Keratinocyte (primary cell): Measurements from ENCODE around the gene CLCA1. TPM values are rescaled to one million over a fixed set of nuclear protein-coding genes. Genes with fewer than 3 reads are reported as not detected.

Source experiments
- DNase-seq: peaks from one replicate; pipeline ENCODE4 v3.0.0-alpha.2; 2011; ENCODE audit warnings: low read depth, missing footprints, low spot score
- FAIRE-seq: peaks from 2 replicates; lab custom pipeline; 2011; peaks lifted over from hg19 to GRCh38; lab: Jason Lieb, UNC
- H2AFZ ChIP-seq: 2 replicates; pipeline ENCODE4 v1.6.0; 2012; ENCODE audit warnings: low read length, control low read depth, inconsistent platforms; ENCODE audit not compliant: control insufficient read depth
- H3K27ac ChIP-seq: 2 replicates; pipeline ENCODE4 v1.5.1; 2011; ENCODE audit warnings: low read length; ENCODE audit not compliant: control insufficient read depth, insufficient read depth
- H3K27me3 ChIP-seq: 3 replicates; pipeline ENCODE4 v1.6.0; 2011; ENCODE audit warnings: low read length; ENCODE audit not compliant: control insufficient read depth, insufficient read depth; ENCODE audit errors: extremely low read depth
- H3K36me3 ChIP-seq, 2 experiments: 2 replicates in 1 of 2; 3 replicates in 1 of 2; pipeline ENCODE4 v1.5.1; 2011; ENCODE audit warnings: low read length in 2 of 2, mild to moderate bottlenecking in 1 of 2; ENCODE audit not compliant: control insufficient read depth in 2 of 2, insufficient read depth in 2 of 2; ENCODE audit errors: extremely low read depth in 1 of 2
- H3K4me1 ChIP-seq: 3 replicates; pipeline ENCODE4 v1.5.1; 2011; ENCODE audit warnings: low read length; ENCODE audit not compliant: control insufficient read depth, insufficient read depth; ENCODE audit errors: extremely low read depth
- H3K4me2 ChIP-seq: 3 replicates; pipeline ENCODE4 v1.6.0; 2011; ENCODE audit warnings: low read depth, low read length; ENCODE audit not compliant: control insufficient read depth, insufficient read depth; ENCODE audit errors: extremely low read depth
- H3K4me3 ChIP-seq, 3 experiments: fragments of 200-600 bp in 1 of 3; sonication (generic) in 1 of 3; 2 replicates in 2 of 3; 3 replicates in 1 of 3; pipeline ENCODE4 v1.5.1; 2011 to 2016; ENCODE audit warnings: low read length in 3 of 3, mild to moderate bottlenecking in 3 of 3, control low read depth in 2 of 3, inconsistent platforms in 1 of 3, low read depth in 1 of 3, mixed read lengths in 1 of 3, mixed run types in 1 of 3, moderate library complexity in 1 of 3; ENCODE audit not compliant: control insufficient read depth in 2 of 3, insufficient read depth in 2 of 3; ENCODE audit errors: extremely low read depth in 1 of 3
- H3K79me2 ChIP-seq: 2 replicates; pipeline ENCODE4 v1.6.0; 2012; ENCODE audit warnings: low read length; ENCODE audit not compliant: control insufficient read depth, insufficient read depth
- H3K9ac ChIP-seq: 3 replicates; pipeline ENCODE4 v1.6.0; 2011; ENCODE audit warnings: low read length; ENCODE audit not compliant: control insufficient read depth, insufficient read depth; ENCODE audit errors: extremely low read depth
- H3K9me1 ChIP-seq: 3 replicates; pipeline ENCODE4 v1.6.0; 2011; ENCODE audit warnings: low read length; ENCODE audit not compliant: control insufficient read depth, insufficient read depth; ENCODE audit errors: extremely low read depth
- H3K9me3 ChIP-seq: 2 replicates; pipeline ENCODE4 v1.5.1; 2012; ENCODE audit warnings: low read depth, low read length; ENCODE audit not compliant: control insufficient read depth
- H4K20me1 ChIP-seq: 3 replicates; pipeline ENCODE4 v1.6.0; 2011; ENCODE audit warnings: low read length; ENCODE audit not compliant: control insufficient read depth, insufficient read depth; ENCODE audit errors: extremely low read depth
- EZH2 ChIP-seq: IDR thresholded peaks from one replicate; pipeline ENCODE4 v1.6.1; 2012; ENCODE audit warnings: inconsistent platforms, mild to moderate bottlenecking, low read length, moderate library complexity
- dilution Hi-C: fragments of 300-500 bp; cut with MboI; formaldehyde crosslinking; loops from one replicate; pipeline ENCODE4 v1.7.0; 2020; ENCODE audit warnings: low sequenced_read_pairs; ENCODE audit not compliant: extremely low pct_ligation_motif_present
- polyA plus RNA-seq, 5 experiments: library from polyadenylated mRNA; depleted of rRNA in 3 of 5; stranded (reverse) in 3 of 5; stranded (forward) in 1 of 5; unstranded in 1 of 5; fragments of >200 nt; gene quantifications; 1 replicate in 1 of 5; 2 replicates in 3 of 5; 3 replicates in 1 of 5; pipeline versions ENCODE4 v1.2.1 to v1.2.3, GENCODE V29; 2011 to 2012; ENCODE audit warnings: missing spikeins in 2 of 5, low read depth in 1 of 5, low replicate concordance in 1 of 5
- TF ChIP-seq, protein P1 (sequence below), 3 experiments: IDR thresholded peaks in 1 of 3; conservative IDR thresholded peaks in 1 of 3; optimal IDR thresholded peaks in 1 of 3; 2 replicates in 2 of 3; 3 replicates in 1 of 3; pipeline versions ENCODE3 to v1.5.1; 2011; ENCODE audit warnings: low read length in 3 of 3, mild to moderate bottlenecking in 3 of 3, moderate library complexity in 2 of 3, control low read depth in 1 of 3, inconsistent platforms in 1 of 3; ENCODE audit not compliant: insufficient read depth in 2 of 3; ENCODE audit errors: extremely low read depth in 1 of 3

Gene CLCA1
- polyA plus RNA-seq, 1 donor (not counting 4 experiments of a cell fraction or from before 2014, with no cell fraction given), result 0.04 TPM

- Histone ChIP-seq H3K79me2 (no peaks in the 10 kb centered on the region), H3K36me3 (peaks cover 23 to 27% of the 10 kb centered on the region in 2 experiments)
Observed at GRCh38 chr1:86447198-86447790, 21.4 kb upstream of the CLCA1 start.

DNA sequence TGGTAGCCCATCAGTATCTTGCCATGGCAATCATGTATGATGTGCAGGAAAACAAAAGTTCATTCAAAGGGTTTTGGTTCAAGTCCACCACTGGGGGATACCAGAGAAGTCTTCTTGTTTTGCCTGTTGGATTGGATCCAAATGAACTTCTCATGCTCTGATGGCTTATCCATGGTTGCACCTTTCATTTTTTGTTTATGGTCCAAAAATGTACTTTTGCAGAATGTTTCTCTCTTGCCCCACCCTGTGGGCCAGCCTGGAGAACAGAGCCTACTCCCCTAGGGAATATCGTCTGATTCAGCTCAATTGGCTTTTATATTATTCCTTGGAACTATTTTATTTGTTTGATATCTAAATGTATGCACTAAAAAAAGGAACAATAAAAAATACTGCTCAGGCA lies 20.1 kb upstream of the CLCA1 start:
- DNase-seq (no peak), FAIRE-seq (peak; percentile 5)
- Histone ChIP-seq H3K4me2 (no peak overlapping the region), H3K9me3 (no peaks in the 10 kb centered on the region), H4K20me1 (no peaks in the 10 kb centered on the region), H3K27ac (no peak overlapping the region), H3K36me3 (peaks cover 25 to 33% of the 10 kb centered on the region in 2 experiments), H3K4me1 (no peaks in the 10 kb centered on the region), H3K27me3 (no peaks in the 10 kb centered on the region), H2AFZ (no peak overlapping the region), H3K79me2 (no peaks in the 10 kb centered on the region), H3K4me3 (no peak overlapping the region), H3K9ac (no peak overlapping the region), H3K9me1 (no peaks in the 10 kb centered on the region)
- dilution Hi-C loops, result no loop called here
- no peak for TF ChIP-seq EZH2
- TF ChIP-seq, protein P1, sequence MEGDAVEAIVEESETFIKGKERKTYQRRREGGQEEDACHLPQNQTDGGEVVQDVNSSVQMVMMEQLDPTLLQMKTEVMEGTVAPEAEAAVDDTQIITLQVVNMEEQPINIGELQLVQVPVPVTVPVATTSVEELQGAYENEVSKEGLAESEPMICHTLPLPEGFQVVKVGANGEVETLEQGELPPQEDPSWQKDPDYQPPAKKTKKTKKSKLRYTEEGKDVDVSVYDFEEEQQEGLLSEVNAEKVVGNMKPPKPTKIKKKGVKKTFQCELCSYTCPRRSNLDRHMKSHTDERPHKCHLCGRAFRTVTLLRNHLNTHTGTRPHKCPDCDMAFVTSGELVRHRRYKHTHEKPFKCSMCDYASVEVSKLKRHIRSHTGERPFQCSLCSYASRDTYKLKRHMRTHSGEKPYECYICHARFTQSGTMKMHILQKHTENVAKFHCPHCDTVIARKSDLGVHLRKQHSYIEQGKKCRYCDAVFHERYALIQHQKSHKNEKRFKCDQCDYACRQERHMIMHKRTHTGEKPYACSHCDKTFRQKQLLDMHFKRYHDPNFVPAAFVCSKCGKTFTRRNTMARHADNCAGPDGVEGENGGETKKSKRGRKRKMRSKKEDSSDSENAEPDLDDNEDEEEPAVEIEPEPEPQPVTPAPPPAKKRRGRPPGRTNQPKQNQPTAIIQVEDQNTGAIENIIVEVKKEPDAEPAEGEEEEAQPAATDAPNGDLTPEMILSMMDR (optimal IDR thresholded peaks at IDR 0.05 in 1 of 3, IDR thresholded peaks at IDR 0.05 in 1 of 3, conservative IDR thresholded peaks at IDR 0.05 in 1 of 3; ENCODE audit: extremely low read depth in 1 of 3, insufficient read depth in 2 of 3, low read length in 3 of 3), result no peak

More at GRCh38 chr1:86447198-86447790, 21.4 kb upstream of the CLCA1 start:
- no peaks in the 10 kb centered on the region for H3K4me1 ChIP-seq
- H3K9me3 ChIP-seq, result no peaks in the 10 kb centered on the region
- no peaks in the 10 kb centered on the region for H4K20me1 ChIP-seq
- H2AFZ ChIP-seq, result no peak overlapping the region
- no peak overlapping the region for H3K4me3 ChIP-seq
- H3K4me2 ChIP-seq, result no peak overlapping the region
- no peaks in the 10 kb centered on the region for H3K9me1 ChIP-seq
- H3K27me3 ChIP-seq, result no peaks in the 10 kb centered on the region
- no peak overlapping the region for H3K9ac ChIP-seq
- FAIRE-seq (no peak), DNase-seq (no peak)
- dilution Hi-C loops, result no loop called here
- no peak overlapping the region for H3K27ac ChIP-seq
- TF ChIP-seq EZH2, result no peak
- TF ChIP-seq, protein P1 (optimal IDR thresholded peaks at IDR 0.05 in 1 of 3, IDR thresholded peaks at IDR 0.05 in 1 of 3, conservative IDR thresholded peaks at IDR 0.05 in 1 of 3; ENCODE audit: extremely low read depth in 1 of 3, insufficient read depth in 2 of 3, low read length in 3 of 3), result no peak
